Gastrocnemius medialis (tissue), 4 donors: ENCODE data around the gene MAP2K6.

Experiments used
- CTCF ChIP-seq, 5 experiments: fragments of 450-650 bp in 3 of 5; fragments of 200-600 bp in 2 of 5; sonication (generic) in 2 of 5; IDR thresholded peaks in 4 of 5; conservative IDR thresholded peaks in 1 of 5; 1 replicate in 4 of 5; 2 replicates in 1 of 5; pipeline ENCODE4 v1.5.1; 2016 to 2019; ENCODE audit warnings: antibody characterized with exemption in 5 of 5, mild to moderate bottlenecking in 3 of 5, moderate library complexity in 3 of 5
- POLR2A ChIP-seq, 2 donors: fragments of 450-650 bp; IDR thresholded peaks; one replicate each; pipeline ENCODE4 v1.6.1; 2017; ENCODE audit warnings: antibody characterized with exemption in 2 of 2, mild to moderate bottlenecking in 2 of 2, moderate library complexity in 2 of 2

GRCh38 chr17:69540356-69540755 is 125.9 kb downstream of the MAP2K6 start:
- TF ChIP-seq CTCF (IDR thresholded peaks at IDR 0.05 in 4 of 5, conservative IDR thresholded peaks at IDR 0.05 in 1 of 5): no peak
- TF ChIP-seq POLR2A (IDR thresholded peaks at IDR 0.05): no peak
